Lung (tissue), 16 donors: ENCODE results near the gene RHOG. TPM values are rescaled to one million over a fixed set of nuclear protein-coding genes. Genes with fewer than 3 reads are reported as not detected.

Experiments
- ATAC-seq: fragments of 200-7000 bp; cut with Tn5 transposase; one replicate; pipeline ENCODE4 v1.9.1; 2020; ENCODE audit warnings: moderate number of reproducible peaks; ENCODE audit not compliant: insufficient read depth, low FRiP score
- DNase-seq, 3 donors: peaks; one replicate each; pipeline ENCODE4 v3.0.0-alpha.2; 2013 to 2017
- H3K27ac ChIP-seq, 2 donors: one replicate each; pipeline ENCODE4 v1.5.1; 2013; ENCODE audit warnings: mild to moderate bottlenecking in 2 of 2, moderate library complexity in 2 of 2, control low read depth in 1 of 2, inconsistent platforms in 1 of 2, low read depth in 1 of 2, low read length in 1 of 2
- H3K27me3 ChIP-seq, 3 donors: one replicate each; pipeline ENCODE4 v1.5.1; 2013; ENCODE audit warnings: low read length in 2 of 3; ENCODE audit not compliant: control insufficient read depth in 3 of 3, insufficient read depth in 3 of 3
- H3K36me3 ChIP-seq, 4 donors: one replicate each; pipeline ENCODE4 v1.5.1; 2013; ENCODE audit warnings: low read length in 4 of 4, mild to moderate bottlenecking in 1 of 4, moderate library complexity in 1 of 4; ENCODE audit not compliant: control insufficient read depth in 4 of 4, insufficient read depth in 4 of 4
- H3K4me1 ChIP-seq, 5 donors: one replicate each; pipeline ENCODE4 v1.5.1; 2013; ENCODE audit warnings: low read length in 5 of 5, mild to moderate bottlenecking in 2 of 5, moderate library complexity in 1 of 5; ENCODE audit not compliant: control insufficient read depth in 5 of 5, insufficient read depth in 5 of 5
- H3K4me3 ChIP-seq: one replicate; pipeline ENCODE4 v1.5.1; 2013; ENCODE audit warnings: mild to moderate bottlenecking, control low read depth, moderate library complexity
- H3K9ac ChIP-seq, 2 donors: one replicate each; pipeline ENCODE4 v1.5.1; 2013; ENCODE audit warnings: low read length in 2 of 2, control low read depth in 1 of 2; ENCODE audit not compliant: insufficient read depth in 1 of 2
- H3K9me3 ChIP-seq, 4 donors: one replicate each; pipeline ENCODE4 v1.5.1; 2013; ENCODE audit warnings: low read length in 3 of 4, mild to moderate bottlenecking in 1 of 4, moderate library complexity in 1 of 4; ENCODE audit not compliant: control insufficient read depth in 4 of 4, insufficient read depth in 3 of 4
- CTCF ChIP-seq: IDR thresholded peaks from 2 replicates; pipeline ENCODE4 v1.5.1; 2012; ENCODE audit warnings: mild to moderate bottlenecking; ENCODE audit errors: control extremely low read depth, extremely low read depth
- WGBS, 2 donors: extraction: QIAGEN DNeasy Blood & Tissue Kit; methylation state at CpG; one replicate each; pipeline ENCODE4 v1.1.7; 2013; 5-methylcytosine and 5-hydroxymethylcytosine counted together
- long read RNA-seq, 5 donors: transcript quantifications; one replicate each; lab custom pipeline, GENCODE V29; 2026
- polyA plus RNA-seq, 2 donors: library from polyadenylated mRNA; stranded (reverse); fragments of 200-250 nt; gene quantifications; one replicate each; pipeline ENCODE4 v1.2.1, GENCODE V29; 2013
- total RNA-seq, 2 donors: library from RNA; depleted of rRNA in 1 of 2; stranded (reverse); fragments of >200 nt in 1 of 2; gene quantifications; one replicate each; pipeline ENCODE4 v1.2.1, GENCODE V29; 2014 to 2021
- donor health status: control.
- donor health status: control.
- donor health status: Bipolar disorder and iron deficiency.
- donor health status: healthy.
- donor health status: DM: yes; HTN: yes; CAD: no.

The RHOG gene
- 10 to 100 TPM; 15.4 to 95.8 TPM for total RNA-seq
- 100 to 1,000 TPM in 1 of 2 donors, 10 to 100 TPM in 1; 69.4 to 287 TPM for polyA plus RNA-seq
- long read RNA-seq, donor 1, transcript RHOG-201 (2 exons, 1,319 nt) = major isoform, 16 of 16 reads
- long read RNA-seq, donor 1, partial matches to known transcripts = 0 of 16 reads
- long read RNA-seq, donor 1, other reads (novel, unspliced or antisense) = 0 of 16 reads
- long read RNA-seq, donor 2, transcript RHOG-201 (2 exons, 1,319 nt) = major isoform, 7 of 7 reads
- long read RNA-seq, donor 2, partial matches to known transcripts = 0 of 7 reads
- long read RNA-seq, donor 2, other reads (novel, unspliced or antisense) = 0 of 7 reads
- long read RNA-seq, donor 3, transcript RHOG-201 (2 exons, 1,319 nt) = major isoform, 11 of 22 reads
- long read RNA-seq, donor 3, partial matches to known transcripts = 11 of 22 reads
- long read RNA-seq, donor 3, other reads (novel, unspliced or antisense) = 0 of 22 reads
- long read RNA-seq, donor 4, transcript RHOG-201 (2 exons, 1,319 nt) = major isoform, 8 of 8 reads
- long read RNA-seq, donor 4, partial matches to known transcripts = 0 of 8 reads
- long read RNA-seq, donor 4, other reads (novel, unspliced or antisense) = 0 of 8 reads
- long read RNA-seq, donor 5, transcript RHOG-201 (2 exons, 1,319 nt) = major isoform, 15 of 15 reads
- long read RNA-seq, donor 5, partial matches to known transcripts = 0 of 15 reads
- long read RNA-seq, donor 5, other reads (novel, unspliced or antisense) = 0 of 15 reads

- ATAC-seq (peak; percentile 86), DNase-seq (peak; percentile 80 to 86 (median 85))
- H3K27me3 ChIP-seq = no peaks in the 10 kb centered on the region
- TF ChIP-seq CTCF = no peak
- peak within 1 kb of the TSS; percentile 46 to 47 for H3K9ac ChIP-seq
- peaks cover 10 to 28% (median 16%) of the 10 kb centered on the region in 5 donors for H3K4me1 ChIP-seq
- 0 to 1% methylated on average over 11 to 41 of the region's 42 CpGs for WGBS, 2 donors
- H3K36me3 ChIP-seq = no peaks in the 10 kb centered on the region
- H3K9me3 ChIP-seq = no peaks in the 10 kb centered on the region
- H3K4me3 ChIP-seq = peak within 1 kb of the TSS; percentile 76
- H3K27ac ChIP-seq = peak within 1 kb of the TSS; percentile 76 to 100
Observed at GRCh38 chr11:3840870-3841425, at the start of gene RHOG. Gene RHOG, minus strand, starts transcription at chr11:3840959. Its CDS starts 12,821 bp downstream, at chr11:3828138.

GRCh38 chr11:3890014-3890413 lies 49.3 kb upstream of the RHOG start:
- no peak for ATAC-seq
- Histone ChIP-seq H3K9me3 (no peaks in the 10 kb centered on the region), H3K4me3 (no peak overlapping the region), H3K36me3 (no peaks in the 10 kb centered on the region), H3K4me1 (peaks cover 0 to 12% (median 0%) of the 10 kb centered on the region in 5 donors), H3K27ac (no peak overlapping the region), H3K9ac (no peak overlapping the region), H3K27me3 (no peaks in the 10 kb centered on the region)
- no peak for TF ChIP-seq CTCF
- WGBS, 2 donors = 99 to 100% methylated on average over 2 of the region's 2 CpGs
- no peak for DNase-seq

GRCh38 chr11:3888876-3889275 lies 48.1 kb upstream of the RHOG start:
- H3K4me3 ChIP-seq = no peak overlapping the region
- H3K9ac ChIP-seq = no peak overlapping the region
- no peak for ATAC-seq
- H3K36me3 ChIP-seq = no peaks in the 10 kb centered on the region
- no peaks in the 10 kb centered on the region for H3K27me3 ChIP-seq
- H3K9me3 ChIP-seq = no peaks in the 10 kb centered on the region
- TF ChIP-seq CTCF = no peak
- DNase-seq = no peak
- H3K4me1 ChIP-seq = peaks cover 0 to 7% (median 0%) of the 10 kb centered on the region in 5 donors
- H3K27ac ChIP-seq = no peak overlapping the region
